Nephron (organoid): ENCODE data around the gene ATP2A3.

Experiments
- H3K27ac Mint-ChIP-seq, 3 experiments: 2 replicates each; pipeline ENCODE4 v1.8.0; 2020; ENCODE audit warnings: mixed read lengths in 3 of 3, mild to moderate bottlenecking in 2 of 3, moderate library complexity in 1 of 3
- H3K27me3 Mint-ChIP-seq: 2 replicates; pipeline ENCODE4 v1.8.0; 2021; ENCODE audit warnings: low read depth, mild to moderate bottlenecking, moderate library complexity, mixed read lengths
- H3K36me3 Mint-ChIP-seq: 2 replicates; pipeline ENCODE4 v1.8.0; 2020; ENCODE audit warnings: low read depth, mixed read lengths
- H3K4me1 Mint-ChIP-seq: 2 replicates; pipeline ENCODE4 v1.8.0; 2020; ENCODE audit warnings: mixed read lengths
- H3K4me3 Mint-ChIP-seq, 3 experiments: 2 replicates each; pipeline ENCODE4 v1.8.0; 2020; ENCODE audit warnings: mild to moderate bottlenecking in 3 of 3, mixed read lengths in 3 of 3, moderate library complexity in 2 of 3
- H3K9me3 Mint-ChIP-seq: 2 replicates; pipeline ENCODE4 v1.8.0; 2020; ENCODE audit warnings: mixed read lengths
- TF ChIP-seq, protein P1 (sequence below), 3 experiments: fragments of 200-600 bp; sonication (generic); IDR thresholded peaks; one replicate each; pipeline ENCODE4 v1.5.0; 2021; ENCODE audit warnings: antibody characterized with exemption in 3 of 3; ENCODE audit not compliant: unreplicated experiment in 3 of 3

Gene ATP2A3

GRCh38 chr17:3940965-3941698, 23.1 kb downstream of the ATP2A3 start:
- Mint-ChIP-seq H3K4me3 (no peak overlapping the region), H3K27ac (no peak overlapping the region), H3K36me3 (no peaks in the 10 kb centered on the region), H3K9me3 (no peaks in the 10 kb centered on the region), H3K27me3 (peaks cover 15% of the 10 kb centered on the region), H3K4me1 (peaks cover 7% of the 10 kb centered on the region)
- TF ChIP-seq, protein P1, sequence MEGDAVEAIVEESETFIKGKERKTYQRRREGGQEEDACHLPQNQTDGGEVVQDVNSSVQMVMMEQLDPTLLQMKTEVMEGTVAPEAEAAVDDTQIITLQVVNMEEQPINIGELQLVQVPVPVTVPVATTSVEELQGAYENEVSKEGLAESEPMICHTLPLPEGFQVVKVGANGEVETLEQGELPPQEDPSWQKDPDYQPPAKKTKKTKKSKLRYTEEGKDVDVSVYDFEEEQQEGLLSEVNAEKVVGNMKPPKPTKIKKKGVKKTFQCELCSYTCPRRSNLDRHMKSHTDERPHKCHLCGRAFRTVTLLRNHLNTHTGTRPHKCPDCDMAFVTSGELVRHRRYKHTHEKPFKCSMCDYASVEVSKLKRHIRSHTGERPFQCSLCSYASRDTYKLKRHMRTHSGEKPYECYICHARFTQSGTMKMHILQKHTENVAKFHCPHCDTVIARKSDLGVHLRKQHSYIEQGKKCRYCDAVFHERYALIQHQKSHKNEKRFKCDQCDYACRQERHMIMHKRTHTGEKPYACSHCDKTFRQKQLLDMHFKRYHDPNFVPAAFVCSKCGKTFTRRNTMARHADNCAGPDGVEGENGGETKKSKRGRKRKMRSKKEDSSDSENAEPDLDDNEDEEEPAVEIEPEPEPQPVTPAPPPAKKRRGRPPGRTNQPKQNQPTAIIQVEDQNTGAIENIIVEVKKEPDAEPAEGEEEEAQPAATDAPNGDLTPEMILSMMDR (IDR thresholded peaks at IDR 0.05; ENCODE audit: unreplicated experiment in 3 of 3), result no peak

- Mint-ChIP-seq H3K4me3 (no peak overlapping the region), H3K27me3 (peaks cover 8% of the 10 kb centered on the region), H3K36me3 (no peaks in the 10 kb centered on the region), H3K9me3 (no peaks in the 10 kb centered on the region), H3K27ac (no peak overlapping the region), H3K4me1 (no peaks in the 10 kb centered on the region)
- TF ChIP-seq, protein P1 (IDR thresholded peaks at IDR 0.05; ENCODE audit: unreplicated experiment in 3 of 3), result no peak
Observed at GRCh38 chr17:3937359-3937758, 26.9 kb downstream of the ATP2A3 start.

DNA sequence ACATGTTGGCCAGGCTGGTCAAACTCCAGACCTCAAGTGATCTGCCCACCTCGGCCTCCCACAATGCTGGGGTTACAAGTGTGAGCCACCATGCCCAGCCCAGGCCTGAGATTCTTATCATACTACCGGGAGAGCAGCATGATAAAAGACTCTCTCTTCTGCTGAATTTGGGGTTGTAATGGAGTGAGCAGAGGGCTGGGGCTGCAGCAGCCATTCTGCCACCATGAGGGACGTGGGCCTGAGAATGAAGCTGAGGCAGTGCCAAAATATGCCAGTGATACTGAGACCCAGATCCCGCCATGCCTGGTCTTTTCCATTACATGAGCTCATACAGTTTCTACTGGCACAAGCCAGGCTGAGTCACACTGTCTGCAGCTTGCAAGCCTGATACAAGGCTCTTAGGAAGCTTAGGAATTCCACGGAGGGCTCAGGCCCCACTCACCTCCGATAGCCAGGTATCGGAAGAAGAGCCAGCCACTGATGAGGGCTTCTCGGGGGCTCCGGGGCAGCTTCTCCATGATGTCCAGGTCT, 28.3 kb downstream of the ATP2A3 start:
- H3K4me3 Mint-ChIP-seq, result no peak overlapping the region
- TF ChIP-seq, protein P1 (IDR thresholded peaks at IDR 0.05; ENCODE audit: unreplicated experiment in 3 of 3), result no peak
- H3K9me3 Mint-ChIP-seq, result no peaks in the 10 kb centered on the region
- H3K27ac Mint-ChIP-seq, result no peak overlapping the region
- no peaks in the 10 kb centered on the region for H3K4me1 Mint-ChIP-seq
- no peaks in the 10 kb centered on the region for H3K36me3 Mint-ChIP-seq
- H3K27me3 Mint-ChIP-seq, result peaks cover 8% of the 10 kb centered on the region

- TF ChIP-seq, protein P1 (IDR thresholded peaks at IDR 0.05; ENCODE audit: unreplicated experiment in 3 of 3), result peak; percentile 57 to 69 (median 58)
- no peak overlapping the region for H3K27ac Mint-ChIP-seq
- no peaks in the 10 kb centered on the region for H3K36me3 Mint-ChIP-seq
- no peak overlapping the region for H3K4me3 Mint-ChIP-seq
- H3K27me3 Mint-ChIP-seq, result peaks cover 8% of the 10 kb centered on the region
- H3K4me1 Mint-ChIP-seq, result no peaks in the 10 kb centered on the region
- no peaks in the 10 kb centered on the region for H3K9me3 Mint-ChIP-seq
Observed at GRCh38 chr17:3935140-3935542, 29.1 kb downstream of the ATP2A3 start.

GRCh38 chr17:3929764-3930163, 34.5 kb downstream of the ATP2A3 start:
- peaks cover 34% of the 10 kb centered on the region for H3K4me1 Mint-ChIP-seq
- no peaks in the 10 kb centered on the region for H3K36me3 Mint-ChIP-seq
- H3K27me3 Mint-ChIP-seq, result no peaks in the 10 kb centered on the region
- H3K27ac Mint-ChIP-seq, result no peak overlapping the region
- TF ChIP-seq, protein P1 (IDR thresholded peaks at IDR 0.05; ENCODE audit: unreplicated experiment in 3 of 3), result no peak
- H3K9me3 Mint-ChIP-seq, result no peaks in the 10 kb centered on the region
- no peak overlapping the region for H3K4me3 Mint-ChIP-seq

- Mint-ChIP-seq H3K36me3 (no peaks in the 10 kb centered on the region), H3K4me1 (peaks cover 38% of the 10 kb centered on the region), H3K27me3 (no peaks in the 10 kb centered on the region), H3K9me3 (no peaks in the 10 kb centered on the region), H3K4me3 (no peak overlapping the region), H3K27ac (no peak overlapping the region)
- TF ChIP-seq, protein P1 (IDR thresholded peaks at IDR 0.05; ENCODE audit: unreplicated experiment in 3 of 3), result no peak
Observed at GRCh38 chr17:3929181-3929580, 35.1 kb downstream of the ATP2A3 start.
